ENCODE measurements around the gene TP53TG3D. TPM values are rescaled to one million over a fixed set of nuclear protein-coding genes. Genes with fewer than 3 reads are reported as not detected.
"Not testable (repeated sequence)": the region's sequence is repeated elsewhere in the genome, so short reads cannot be mapped to it uniquely, and the experiment has no call there.

TP53TG3D gene
- 0.48 TPM for total RNA-seq

- not testable (repeated sequence) for ATAC-seq
Measured at GRCh38 chr16:32252986-32253385, at the start of gene TP53TG3D. TP53TG3D (plus strand) TSS chr16:32253286; CDS start chr16:32253354, 68 bp downstream.

DNA sequence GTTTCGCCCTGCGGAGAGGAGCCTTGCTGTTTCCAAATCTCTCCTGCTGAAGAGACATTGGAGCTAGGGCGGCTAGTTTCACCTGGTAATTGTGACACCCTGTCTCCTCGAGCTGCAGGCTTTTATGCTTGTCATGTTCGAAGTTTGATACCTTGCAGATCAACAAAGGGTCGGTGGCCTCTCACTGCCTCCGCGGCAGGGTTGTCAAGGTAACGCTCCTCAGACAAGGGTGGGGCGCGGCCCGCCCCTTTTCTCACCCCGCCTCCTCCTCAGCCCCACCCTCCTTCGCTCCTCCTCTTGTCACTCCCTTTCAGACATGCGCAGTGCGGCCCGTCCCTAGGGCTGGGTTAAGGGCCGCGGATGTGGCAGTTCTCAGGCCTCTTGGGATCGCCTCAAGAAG is 421 bp downstream of the TP53TG3D start:
- ATAC-seq = not testable (repeated sequence)

- ATAC-seq = not testable (repeated sequence)
Measured at GRCh38 chr16:32261526-32261925, 8.4 kb downstream of the TP53TG3D start.

GRCh38 chr16:32263552-32263951 is 10.5 kb downstream of the TP53TG3D start:
- ATAC-seq = not testable (repeated sequence)

DNA sequence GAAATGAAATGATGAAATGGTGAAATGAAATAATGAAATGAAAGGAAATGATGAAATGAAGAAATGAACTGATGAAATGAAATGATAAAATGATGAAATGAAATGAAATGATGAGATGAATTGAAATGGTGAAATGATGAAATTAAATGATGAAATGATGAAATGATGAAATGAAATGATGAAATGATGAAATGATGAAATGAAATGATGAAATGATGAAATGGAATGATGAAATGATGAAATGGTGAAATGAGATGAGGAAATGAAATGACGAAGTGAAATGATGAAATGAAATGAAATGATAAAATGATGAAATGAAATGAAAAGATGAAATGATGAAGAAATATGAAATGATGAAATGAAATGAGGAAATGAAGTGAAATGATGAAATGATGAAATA is 28.8 kb downstream of the TP53TG3D start:
- ATAC-seq = not testable (repeated sequence)

DNA sequence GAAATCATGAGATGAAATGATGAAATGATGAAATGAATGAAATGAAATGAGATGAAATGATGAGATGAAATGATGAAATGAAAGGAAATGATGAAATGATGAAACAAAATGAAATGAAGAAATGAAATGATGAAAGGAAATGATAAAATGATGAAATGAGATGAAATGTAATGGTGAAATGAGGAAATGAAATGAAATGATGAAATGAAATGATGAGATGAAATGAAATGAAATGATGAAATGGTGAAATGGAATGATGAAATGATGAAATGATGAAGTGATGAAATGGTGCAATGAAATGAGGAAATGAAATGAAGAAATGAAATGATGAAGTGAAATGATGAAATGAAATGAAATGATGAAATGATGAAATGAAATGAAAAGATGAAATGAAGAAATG is 29.9 kb downstream of the TP53TG3D start:
- not testable (repeated sequence) for ATAC-seq

GRCh38 chr16:32283917-32284495 is 30.9 kb downstream of the TP53TG3D start:
- ATAC-seq = not testable (repeated sequence)

GRCh38 chr16:32284800-32285796 is 32.0 kb downstream of the TP53TG3D start:
- ATAC-seq = not testable (repeated sequence)

- not testable (repeated sequence) for ATAC-seq
Measured at GRCh38 chr16:32286193-32286592, 33.1 kb downstream of the TP53TG3D start.

GRCh38 chr16:32287743-32288142 is 34.7 kb downstream of the TP53TG3D start:
- ATAC-seq = peak; percentile 36

- not testable (repeated sequence) for ATAC-seq
Measured at GRCh38 chr16:32289197-32289596, 36.1 kb downstream of the TP53TG3D start.

DNA sequence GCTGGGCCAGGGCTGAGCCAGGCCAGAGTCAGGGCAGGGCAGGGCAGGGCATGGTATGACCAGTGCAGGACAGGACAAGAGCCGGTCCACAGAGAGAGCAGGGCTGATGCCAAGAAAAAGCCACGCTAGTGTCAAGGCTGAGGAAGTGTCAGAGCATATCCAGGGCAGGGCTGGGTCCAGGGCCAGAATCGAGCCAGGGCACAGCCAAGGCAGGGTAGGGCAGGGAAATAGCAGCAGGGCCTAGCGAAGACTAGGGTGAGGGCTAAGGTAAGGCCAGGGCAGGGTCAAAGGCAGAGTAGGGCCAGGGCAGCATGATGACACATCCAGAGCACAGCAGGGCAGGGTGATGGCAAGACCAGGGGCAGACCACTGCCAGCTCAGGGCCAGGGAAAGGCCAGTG is 49.7 kb downstream of the TP53TG3D start:
- ATAC-seq = not testable (repeated sequence)
